SK-N-SH (cell line): ENCODE results near the gene POU2F1. TPM values are rescaled to one million over a fixed set of nuclear protein-coding genes. Genes with fewer than 3 reads are reported as not detected.

Experiments
- CTCF ChIA-PET: fragments of 300-600, 350-600 bp; formaldehyde crosslinking; extraction: SDS; loops from one replicate; lab custom pipeline; 2021; lab: Yijun Ruan, JAX
- POLR2A ChIA-PET: fragments of 350-600 bp; sonication (Branson Sonifier 250); formaldehyde crosslinking; extraction: SDS; loops from one replicate; lab custom pipeline; 2020; ENCODE audit warnings: antibody characterized with exemption, inconsistent platforms; lab: Yijun Ruan, JAX
- DNase-seq: peaks from one replicate; pipeline ENCODE4 v3.0.0; 2012
- H2AFZ ChIP-seq: fragments of 200-600 bp; sonication (generic); 2 replicates; pipeline ENCODE4 v1.8.1; 2016; ENCODE audit warnings: antibody characterized with exemption, mild to moderate bottlenecking, low read depth
- H3F3A ChIP-seq: fragments of 200-600 bp; sonication (generic); replicated peaks from 2 replicates; pipeline ENCODE3; 2016; ENCODE audit warnings: antibody characterized with exemption, mild to moderate bottlenecking; ENCODE audit not compliant: insufficient read depth
- H3K27ac ChIP-seq, 2 experiments: fragments of 200-500 bp in 1 of 2; fragments of 200-600 bp in 1 of 2; sonication (Bioruptor generic) in 1 of 2; sonication (generic), shearing (Covaris generic) in 1 of 2; 2 replicates each; pipeline versions ENCODE4 v1.5.1 to v1.6.1; 2014 to 2016; ENCODE audit warnings: low read depth in 2 of 2, inconsistent platforms in 1 of 2, low read length in 1 of 2, mild to moderate bottlenecking in 1 of 2, mixed read lengths in 1 of 2
- H3K27me3 ChIP-seq: fragments of 200-600 bp; sonication (generic), shearing (Covaris generic); 2 replicates; pipeline ENCODE4 v1.6.1; 2016; ENCODE audit warnings: mixed run types; ENCODE audit not compliant: insufficient read depth
- H3K36me3 ChIP-seq, 2 experiments: fragments of 200-500 bp in 1 of 2; fragments of 200-600 bp in 1 of 2; sonication (Bioruptor generic) in 1 of 2; sonication (generic) in 1 of 2; replicated peaks in 1 of 2; 2 replicates each; pipeline versions ENCODE3 to v1.5.1; 2014 to 2016; ENCODE audit warnings: low read length in 1 of 2, mild to moderate bottlenecking in 1 of 2; ENCODE audit not compliant: insufficient read depth in 2 of 2, control insufficient read depth in 1 of 2
- H3K4me1 ChIP-seq, 2 experiments: fragments of 200-500 bp in 1 of 2; fragments of 200-600 bp in 1 of 2; sonication (Bioruptor generic) in 1 of 2; sonication (generic), shearing (Covaris generic) in 1 of 2; 2 replicates each; pipeline versions ENCODE4 v1.5.1 to v1.6.1; 2014 to 2016; ENCODE audit warnings: low read depth in 1 of 2, low read length in 1 of 2, mixed run types in 1 of 2; ENCODE audit not compliant: insufficient read depth in 2 of 2, control insufficient read depth in 1 of 2
- H3K4me2 ChIP-seq: fragments of 200-600 bp; sonication (generic), shearing (Covaris generic); 2 replicates; pipeline ENCODE4 v1.6.1; 2017; ENCODE audit warnings: mixed run types
- H3K4me3 ChIP-seq, 2 experiments: fragments of 200-500 bp in 1 of 2; fragments of 200-600 bp in 1 of 2; sonication (Bioruptor generic) in 1 of 2; sonication (generic), shearing (Covaris generic) in 1 of 2; 2 replicates each; pipeline versions ENCODE4 v1.5.1 to v1.8.1; 2014 to 2016; ENCODE audit warnings: low read depth in 2 of 2, inconsistent platforms in 1 of 2, low read length in 1 of 2, mild to moderate bottlenecking in 1 of 2, mixed read lengths in 1 of 2, moderate library complexity in 1 of 2
- H3K79me2 ChIP-seq: fragments of 200-600 bp; sonication (generic); 2 replicates; pipeline ENCODE4 v1.8.1; 2017; ENCODE audit warnings: mild to moderate bottlenecking; ENCODE audit not compliant: insufficient read depth
- H3K9ac ChIP-seq: fragments of 200-600 bp; sonication (generic); 2 replicates; pipeline ENCODE4 v1.6.1; 2017; ENCODE audit warnings: mixed run types
- H3K9me2 ChIP-seq: fragments of 200-600 bp; sonication (generic); 2 replicates; pipeline ENCODE4 v1.6.1; 2017; ENCODE audit warnings: mixed run types
- H3K9me3 ChIP-seq: fragments of 200-600 bp; sonication (generic); 2 replicates; pipeline ENCODE4 v1.6.1; 2017; ENCODE audit warnings: mixed run types, mild to moderate bottlenecking, moderate library complexity
- H4K20me1 ChIP-seq: fragments of 200-600 bp; sonication (generic); 2 replicates; pipeline ENCODE4 v1.6.1; 2017; ENCODE audit warnings: mild to moderate bottlenecking, mixed run types; ENCODE audit not compliant: insufficient read depth
- FOXJ3 ChIP-seq: sonication (generic); formaldehyde crosslinking; IDR thresholded peaks from 2 replicates; pipeline ENCODE4 v1.5.1; 2020; ENCODE audit warnings: mild to moderate bottlenecking, missing genetic modification reagents
- NFIC ChIP-seq: IDR thresholded peaks from 2 replicates; pipeline ENCODE4 v1.4.0; 2012; ENCODE audit warnings: borderline replicate concordance
- POLR2AphosphoS5 ChIP-seq: IDR thresholded peaks from 2 replicates; pipeline ENCODE4 v1.6.1; 2012; ENCODE audit warnings: low read depth, low read length
- RFX5 ChIP-seq: IDR thresholded peaks from 2 replicates; pipeline ENCODE4 v1.6.1; 2012; ENCODE audit warnings: mild to moderate bottlenecking, improper control_type of control experiment, low read length
- WGBS: methylation state at CpG from one replicate; pipeline ENCODE4 v1.1.6; 2017; ENCODE audit warnings: low lambda C conversion rate; 5-methylcytosine and 5-hydroxymethylcytosine counted together
- polyA plus RNA-seq, 3 experiments: library from polyadenylated mRNA; depleted of rRNA; stranded (reverse); fragments of >200 nt; gene quantifications; 2 replicates each; pipeline ENCODE4 v1.2.3, GENCODE V29; 2012
- TF ChIP-seq, protein P1 (sequence below): IDR thresholded peaks from 2 replicates; pipeline ENCODE4 v1.6.1; 2012; ENCODE audit warnings: mild to moderate bottlenecking, low read depth, low read length, moderate library complexity
- TF ChIP-seq, protein P2 (sequence below): fragments of 200-600 bp; sonication (generic); IDR thresholded peaks from 2 replicates; pipeline ENCODE4 v1.6.1; 2017; ENCODE audit warnings: antibody characterized with exemption, mild to moderate bottlenecking, moderate library complexity

The POU2F1 gene
- polyA plus RNA-seq, 1 of the 3 experiments (the other 2 are of a cell fraction) = 1.2 TPM

- H3F3A ChIP-seq = no peaks in the 10 kb centered on the region
- DNase-seq = no peak
- 97% methylated on average over 2 of the region's 2 CpGs for WGBS
- no peaks in the 10 kb centered on the region for H3K79me2 ChIP-seq
- H2AFZ ChIP-seq = no peak overlapping the region
- H3K9me3 ChIP-seq = no peaks in the 10 kb centered on the region
- peaks cover 0 to 3% of the 10 kb centered on the region in 2 experiments; a peak in 3 of 4 replicates for H3K4me1 ChIP-seq
- no peak overlapping the region for H3K4me2 ChIP-seq
- H4K20me1 ChIP-seq = no peaks in the 10 kb centered on the region
- POLR2A ChIA-PET = no interaction called here
- peaks cover 4% of the 10 kb centered on the region; the same call in 1 of the 2 replicates for H3K9me2 ChIP-seq
- H3K27me3 ChIP-seq = no peaks in the 10 kb centered on the region
- H3K27ac ChIP-seq = no peak overlapping the region
- no peak overlapping the region for H3K9ac ChIP-seq
- no peak overlapping the region for H3K4me3 ChIP-seq
- CTCF ChIA-PET = interaction anchor here (1.8 kb wide), 1 partner anchor 10 kb away, joined by 4 read pairs; no protein-coding TSS in a partner anchor
- no peak for TF ChIP-seq RFX5
- no peak for TF ChIP-seq POLR2AphosphoS5
- TF ChIP-seq, protein P1, sequence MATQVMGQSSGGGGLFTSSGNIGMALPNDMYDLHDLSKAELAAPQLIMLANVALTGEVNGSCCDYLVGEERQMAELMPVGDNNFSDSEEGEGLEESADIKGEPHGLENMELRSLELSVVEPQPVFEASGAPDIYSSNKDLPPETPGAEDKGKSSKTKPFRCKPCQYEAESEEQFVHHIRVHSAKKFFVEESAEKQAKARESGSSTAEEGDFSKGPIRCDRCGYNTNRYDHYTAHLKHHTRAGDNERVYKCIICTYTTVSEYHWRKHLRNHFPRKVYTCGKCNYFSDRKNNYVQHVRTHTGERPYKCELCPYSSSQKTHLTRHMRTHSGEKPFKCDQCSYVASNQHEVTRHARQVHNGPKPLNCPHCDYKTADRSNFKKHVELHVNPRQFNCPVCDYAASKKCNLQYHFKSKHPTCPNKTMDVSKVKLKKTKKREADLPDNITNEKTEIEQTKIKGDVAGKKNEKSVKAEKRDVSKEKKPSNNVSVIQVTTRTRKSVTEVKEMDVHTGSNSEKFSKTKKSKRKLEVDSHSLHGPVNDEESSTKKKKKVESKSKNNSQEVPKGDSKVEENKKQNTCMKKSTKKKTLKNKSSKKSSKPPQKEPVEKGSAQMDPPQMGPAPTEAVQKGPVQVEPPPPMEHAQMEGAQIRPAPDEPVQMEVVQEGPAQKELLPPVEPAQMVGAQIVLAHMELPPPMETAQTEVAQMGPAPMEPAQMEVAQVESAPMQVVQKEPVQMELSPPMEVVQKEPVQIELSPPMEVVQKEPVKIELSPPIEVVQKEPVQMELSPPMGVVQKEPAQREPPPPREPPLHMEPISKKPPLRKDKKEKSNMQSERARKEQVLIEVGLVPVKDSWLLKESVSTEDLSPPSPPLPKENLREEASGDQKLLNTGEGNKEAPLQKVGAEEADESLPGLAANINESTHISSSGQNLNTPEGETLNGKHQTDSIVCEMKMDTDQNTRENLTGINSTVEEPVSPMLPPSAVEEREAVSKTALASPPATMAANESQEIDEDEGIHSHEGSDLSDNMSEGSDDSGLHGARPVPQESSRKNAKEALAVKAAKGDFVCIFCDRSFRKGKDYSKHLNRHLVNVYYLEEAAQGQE = no peak
- TF ChIP-seq, all 33 proteins: peak for 0
- H3K36me3 ChIP-seq = peaks cover 8 to 11% of the 10 kb centered on the region in 2 experiments
These were observed 111.0 kb downstream of the POU2F1 start for GRCh38 chr1:167331650-167332049.

DNA sequence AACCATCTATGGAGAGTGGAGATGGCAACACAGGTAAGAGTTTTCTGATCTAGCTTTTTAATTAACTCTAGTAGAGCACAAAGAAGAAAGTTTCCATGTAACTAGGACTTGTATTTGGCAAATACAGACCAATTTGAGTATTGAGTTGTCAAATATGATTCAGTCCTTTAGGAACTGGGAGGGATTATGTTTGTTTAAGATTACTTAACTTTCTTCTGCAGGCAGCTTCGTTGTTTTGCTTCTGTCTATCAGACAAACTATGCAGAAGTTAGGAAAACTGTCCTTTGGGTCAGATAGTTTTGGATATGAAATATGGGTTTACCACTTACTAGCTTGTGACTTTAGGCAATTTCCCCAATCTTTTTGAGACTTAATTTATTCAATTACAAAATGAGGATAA is 111.8 kb downstream of the POU2F1 start:
- no peaks in the 10 kb centered on the region for H3K9me3 ChIP-seq
- peaks cover 9 to 11% of the 10 kb centered on the region in 2 experiments for H3K36me3 ChIP-seq
- DNase-seq = no peak
- POLR2A ChIA-PET = no interaction called here
- no peaks in the 10 kb centered on the region for H3F3A ChIP-seq
- 82% methylated on average over 1 of the region's 1 CpG for WGBS
- H3K79me2 ChIP-seq = no peaks in the 10 kb centered on the region
- no peak overlapping the region for H3K9ac ChIP-seq
- H3K4me3 ChIP-seq = no peak overlapping the region
- H4K20me1 ChIP-seq = no peaks in the 10 kb centered on the region
- H2AFZ ChIP-seq = no peak overlapping the region
- H3K4me1 ChIP-seq = peaks cover 0 to 3% of the 10 kb centered on the region in 2 experiments; a peak in 3 of 4 replicates
- H3K9me2 ChIP-seq = peaks cover 4% of the 10 kb centered on the region; the same call in 1 of the 2 replicates
- no peak overlapping the region for H3K27ac ChIP-seq
- no peak overlapping the region for H3K4me2 ChIP-seq
- CTCF ChIA-PET = interaction anchor here (0.7 to 1.8 kb wide), 3 partner anchors 9 to 65 kb away, joined by 3 to 5 read pairs (median 4); no protein-coding TSS in a partner anchor
- no peaks in the 10 kb centered on the region for H3K27me3 ChIP-seq
- no peak for TF ChIP-seq NFIC
- TF ChIP-seq, protein P2, sequence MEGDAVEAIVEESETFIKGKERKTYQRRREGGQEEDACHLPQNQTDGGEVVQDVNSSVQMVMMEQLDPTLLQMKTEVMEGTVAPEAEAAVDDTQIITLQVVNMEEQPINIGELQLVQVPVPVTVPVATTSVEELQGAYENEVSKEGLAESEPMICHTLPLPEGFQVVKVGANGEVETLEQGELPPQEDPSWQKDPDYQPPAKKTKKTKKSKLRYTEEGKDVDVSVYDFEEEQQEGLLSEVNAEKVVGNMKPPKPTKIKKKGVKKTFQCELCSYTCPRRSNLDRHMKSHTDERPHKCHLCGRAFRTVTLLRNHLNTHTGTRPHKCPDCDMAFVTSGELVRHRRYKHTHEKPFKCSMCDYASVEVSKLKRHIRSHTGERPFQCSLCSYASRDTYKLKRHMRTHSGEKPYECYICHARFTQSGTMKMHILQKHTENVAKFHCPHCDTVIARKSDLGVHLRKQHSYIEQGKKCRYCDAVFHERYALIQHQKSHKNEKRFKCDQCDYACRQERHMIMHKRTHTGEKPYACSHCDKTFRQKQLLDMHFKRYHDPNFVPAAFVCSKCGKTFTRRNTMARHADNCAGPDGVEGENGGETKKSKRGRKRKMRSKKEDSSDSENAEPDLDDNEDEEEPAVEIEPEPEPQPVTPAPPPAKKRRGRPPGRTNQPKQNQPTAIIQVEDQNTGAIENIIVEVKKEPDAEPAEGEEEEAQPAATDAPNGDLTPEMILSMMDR = no peak
- TF ChIP-seq FOXJ3 (CRISPR knock-in tag) = no peak
- TF ChIP-seq, protein P1 = no peak
